ENCODE measurements around the gene HDAC11. TPM values are rescaled to one million over a fixed set of nuclear protein-coding genes. Genes with fewer than 3 reads are reported as not detected.
"Not testable (repeated sequence)": the region's sequence is repeated elsewhere in the genome, so short reads cannot be mapped to it uniquely, and the experiment has no call there.

The HDAC11 gene
- total RNA-seq, 6 donors from 2014 or later: 11.5 to 28.1 (median 18.0) TPM

DNA sequence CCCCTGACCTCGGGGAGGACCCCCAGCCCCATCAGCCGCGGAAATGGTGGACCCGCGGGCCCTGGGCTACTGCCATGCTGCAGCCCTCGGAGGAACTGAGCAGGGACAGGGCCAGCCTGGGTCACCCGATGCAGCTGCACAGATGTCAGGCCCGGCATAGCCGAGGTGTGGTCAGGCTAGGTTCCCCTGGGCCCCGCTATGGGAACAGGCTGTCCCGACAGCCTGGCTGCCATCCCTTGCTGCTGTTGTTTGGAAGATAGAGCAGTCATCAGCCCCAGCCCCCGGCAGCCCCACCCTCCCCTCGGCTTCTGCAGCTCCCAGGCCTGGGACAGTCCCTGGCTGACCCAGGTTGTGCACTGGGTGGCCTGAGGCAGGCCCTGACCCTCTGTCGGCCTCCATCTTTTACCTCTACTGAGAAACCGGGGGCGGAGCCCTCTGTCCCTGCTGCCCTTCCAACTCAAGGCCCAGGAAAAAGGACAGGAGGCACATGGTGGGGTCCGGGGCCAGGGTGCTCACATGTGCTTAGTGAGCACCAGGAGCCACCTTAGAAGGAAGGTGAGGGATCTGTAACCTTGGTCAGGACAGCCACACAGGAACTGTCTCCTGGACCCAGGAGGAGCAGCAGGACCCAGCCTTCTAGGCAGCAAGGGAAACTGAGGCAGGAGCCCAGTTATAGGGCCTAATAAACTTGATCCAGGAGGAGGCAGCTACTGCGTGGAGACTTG lies 37.3 kb downstream of the HDAC11 start:
- ATAC-seq (ENCODE audit: low FRiP score in 2 of 2) (peak in 1 of 2 donors; percentile 65), DNase-seq (peak in 1 of 2 donors; percentile 69)
- no peaks in the 10 kb centered on the region for H3K36me3 ChIP-seq
- H3K9me3 ChIP-seq: no peaks in the 10 kb centered on the region
- no peaks in the 10 kb centered on the region for H3K4me1 ChIP-seq
- H3K4me3 ChIP-seq: no peak overlapping the region
- no peaks in the 10 kb centered on the region for H3K27me3 ChIP-seq
- no peak overlapping the region for H3K27ac ChIP-seq
- TF ChIP-seq POLR2AphosphoS5 (IDR thresholded peaks at IDR 0.05) (peak in 1 of 2 donors; percentile 27), POLR2A (IDR thresholded peaks at IDR 0.05) (no peak)
- 64 to 74% methylated on average over 9 to 18 of the region's 18 CpGs for WGBS, 2 donors

DNA sequence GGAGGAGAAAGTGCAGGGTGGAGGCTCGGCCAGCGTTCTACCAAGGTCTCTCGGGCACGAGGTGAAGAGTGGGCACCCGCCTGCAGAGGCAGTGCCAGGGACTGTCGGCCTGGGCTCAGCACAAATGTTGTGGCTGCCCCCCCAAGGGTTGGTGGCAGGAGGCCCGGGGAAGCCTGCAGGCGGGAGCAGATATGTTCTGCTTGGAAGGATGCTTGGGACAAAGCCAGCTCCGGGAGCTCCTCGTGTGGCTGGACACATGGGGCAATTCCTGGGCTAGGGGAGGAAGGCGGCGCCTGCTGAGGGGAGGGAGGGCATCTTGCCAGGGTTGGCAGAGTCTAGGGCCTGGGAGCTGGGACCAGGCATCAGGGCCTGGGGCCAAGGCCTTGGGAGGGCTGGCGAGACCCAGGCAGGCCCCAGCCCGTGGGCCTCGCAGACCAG lies 38.4 kb downstream of the HDAC11 start:
- DNase-seq: peak in 1 of 2 donors; percentile 79

DNA sequence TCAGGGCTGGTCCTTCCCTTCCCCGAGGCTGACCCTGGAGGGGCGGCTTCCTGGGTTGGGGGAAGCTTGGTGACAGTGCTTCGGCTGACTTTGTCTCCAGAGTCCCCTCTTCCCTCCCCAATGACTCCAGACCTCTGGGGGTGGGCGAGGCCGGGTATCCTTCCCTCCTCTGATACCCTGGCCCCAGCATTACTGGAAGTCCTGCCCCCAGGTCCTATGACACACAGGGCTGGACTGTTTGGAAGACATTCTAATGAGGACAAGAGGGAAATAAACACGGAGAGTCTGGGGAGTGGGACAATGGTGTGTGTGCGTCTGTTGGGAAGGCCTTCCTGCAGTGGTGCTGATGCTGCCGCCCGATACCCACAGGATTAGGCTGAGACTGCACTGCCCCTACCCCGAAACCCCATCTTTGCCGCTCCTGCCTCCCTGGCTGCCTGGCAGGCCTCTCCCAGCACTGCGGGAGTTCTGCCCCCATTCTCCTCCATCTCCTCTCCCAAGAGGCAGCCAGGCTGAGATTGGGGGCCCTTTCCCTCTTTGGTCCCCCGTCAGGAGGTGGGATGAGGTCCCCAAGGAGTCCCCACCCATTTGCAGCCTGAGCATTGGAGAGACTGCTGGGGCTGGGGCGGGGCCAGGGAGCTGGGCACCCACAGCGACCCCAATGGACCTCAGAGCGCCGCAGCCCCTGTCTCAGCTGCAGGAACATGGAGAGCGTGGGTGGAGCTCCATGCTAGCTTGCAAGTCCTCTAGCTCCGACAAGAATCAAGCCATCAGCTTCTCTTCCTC lies 39.1 kb downstream of the HDAC11 start:
- ATAC-seq (ENCODE audit: low FRiP score in 2 of 2) (no peak), DNase-seq (peak in 1 of 2 donors; percentile 53)
- no peaks in the 10 kb centered on the region for H3K27me3 ChIP-seq
- H3K9me3 ChIP-seq: no peaks in the 10 kb centered on the region
- H3K4me3 ChIP-seq: no peak overlapping the region
- H3K27ac ChIP-seq: no peak overlapping the region
- WGBS, 2 donors: 84 to 91% methylated on average over 9 to 19 of the region's 19 CpGs
- TF ChIP-seq POLR2A (IDR thresholded peaks at IDR 0.05) (no peak), EP300 (IDR thresholded peaks at IDR 0.05) (no peak), POLR2AphosphoS5 (IDR thresholded peaks at IDR 0.05) (no peak)
- TF ChIP-seq, protein P1, sequence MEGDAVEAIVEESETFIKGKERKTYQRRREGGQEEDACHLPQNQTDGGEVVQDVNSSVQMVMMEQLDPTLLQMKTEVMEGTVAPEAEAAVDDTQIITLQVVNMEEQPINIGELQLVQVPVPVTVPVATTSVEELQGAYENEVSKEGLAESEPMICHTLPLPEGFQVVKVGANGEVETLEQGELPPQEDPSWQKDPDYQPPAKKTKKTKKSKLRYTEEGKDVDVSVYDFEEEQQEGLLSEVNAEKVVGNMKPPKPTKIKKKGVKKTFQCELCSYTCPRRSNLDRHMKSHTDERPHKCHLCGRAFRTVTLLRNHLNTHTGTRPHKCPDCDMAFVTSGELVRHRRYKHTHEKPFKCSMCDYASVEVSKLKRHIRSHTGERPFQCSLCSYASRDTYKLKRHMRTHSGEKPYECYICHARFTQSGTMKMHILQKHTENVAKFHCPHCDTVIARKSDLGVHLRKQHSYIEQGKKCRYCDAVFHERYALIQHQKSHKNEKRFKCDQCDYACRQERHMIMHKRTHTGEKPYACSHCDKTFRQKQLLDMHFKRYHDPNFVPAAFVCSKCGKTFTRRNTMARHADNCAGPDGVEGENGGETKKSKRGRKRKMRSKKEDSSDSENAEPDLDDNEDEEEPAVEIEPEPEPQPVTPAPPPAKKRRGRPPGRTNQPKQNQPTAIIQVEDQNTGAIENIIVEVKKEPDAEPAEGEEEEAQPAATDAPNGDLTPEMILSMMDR (IDR thresholded peaks at IDR 0.05): no peak
- H3K4me1 ChIP-seq: no peaks in the 10 kb centered on the region
- H3K36me3 ChIP-seq: no peaks in the 10 kb centered on the region

More for the DNA sequence above, 38.4 kb downstream of the HDAC11 start:
- Histone ChIP-seq H3K27ac (no peak overlapping the region), H3K4me1 (no peaks in the 10 kb centered on the region), H3K9me3 (no peaks in the 10 kb centered on the region), H3K36me3 (no peaks in the 10 kb centered on the region), H3K4me3 (no peak overlapping the region), H3K27me3 (no peaks in the 10 kb centered on the region)
- ATAC-seq (ENCODE audit: low FRiP score in 2 of 2): no peak
- 85 to 87% methylated on average over 7 to 15 of the region's 15 CpGs for WGBS, 2 donors
- TF ChIP-seq, protein P1 (IDR thresholded peaks at IDR 0.05): no peak
- TF ChIP-seq EP300 (IDR thresholded peaks at IDR 0.05) (no peak), POLR2A (IDR thresholded peaks at IDR 0.05) (no peak), POLR2AphosphoS5 (IDR thresholded peaks at IDR 0.05) (no peak)

DNA sequence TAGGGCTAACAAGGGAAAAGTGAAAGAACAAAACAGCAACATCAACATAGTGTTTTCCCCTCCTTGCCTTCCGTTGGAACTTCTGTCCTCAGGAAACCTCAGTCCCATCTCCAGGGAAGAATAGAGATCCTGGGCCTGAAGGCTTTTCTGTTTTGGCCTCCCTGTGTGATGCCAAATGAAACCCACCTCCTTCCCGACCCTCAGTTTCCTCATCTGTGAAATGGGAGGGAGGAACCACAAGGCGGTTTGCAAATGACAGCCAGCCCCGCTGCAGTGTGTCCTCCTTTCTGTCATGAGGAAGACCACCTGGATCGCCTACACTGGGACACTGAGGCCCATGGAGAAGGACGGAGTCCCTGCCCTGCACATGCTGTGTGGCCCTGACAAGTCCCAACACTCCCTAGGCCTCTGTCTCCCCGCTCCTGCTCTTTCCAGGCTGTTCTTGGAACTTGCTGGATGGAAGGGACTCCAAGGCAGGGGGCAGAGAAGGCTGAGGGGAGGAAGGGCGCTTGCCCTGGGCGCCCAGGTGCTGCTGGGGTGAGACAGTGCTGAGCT lies 40.3 kb downstream of the HDAC11 start:
- Histone ChIP-seq H3K4me1 (no peaks in the 10 kb centered on the region), H3K27ac (no peak overlapping the region), H3K9me3 (no peaks in the 10 kb centered on the region), H3K4me3 (no peak overlapping the region), H3K36me3 (no peaks in the 10 kb centered on the region), H3K27me3 (no peaks in the 10 kb centered on the region)
- ATAC-seq (ENCODE audit: low FRiP score in 2 of 2) (no peak), DNase-seq (no peak)
- 94 to 98% methylated on average over 7 to 9 of the region's 9 CpGs for WGBS, 2 donors
- TF ChIP-seq, protein P1 (IDR thresholded peaks at IDR 0.05): no peak
- TF ChIP-seq POLR2A (IDR thresholded peaks at IDR 0.05) (no peak), POLR2AphosphoS5 (IDR thresholded peaks at IDR 0.05) (no peak), EP300 (IDR thresholded peaks at IDR 0.05) (no peak)

DNA sequence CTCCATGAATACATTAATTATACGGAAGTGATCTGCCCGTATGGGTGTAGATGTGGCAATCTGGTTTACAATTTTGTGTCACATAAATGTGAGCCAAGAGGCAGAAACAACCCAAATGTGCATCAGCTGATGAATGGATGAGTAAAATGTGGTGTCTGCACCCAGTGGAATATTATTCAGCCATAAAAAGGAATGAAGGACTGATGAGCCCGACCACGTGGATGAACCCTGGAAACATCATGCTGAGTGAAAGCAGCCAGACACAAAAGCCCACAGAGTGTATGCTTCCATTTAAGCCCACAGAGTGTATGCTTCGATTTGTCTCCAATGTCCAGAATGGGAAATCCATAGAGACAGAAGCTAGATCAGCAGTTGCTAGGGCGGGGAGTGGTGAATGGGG lies 41.2 kb downstream of the HDAC11 start:
- TF ChIP-seq POLR2A (IDR thresholded peaks at IDR 0.05) (no peak), EP300 (IDR thresholded peaks at IDR 0.05) (no peak), POLR2AphosphoS5 (IDR thresholded peaks at IDR 0.05) (no peak)
- TF ChIP-seq, protein P1 (IDR thresholded peaks at IDR 0.05): no peak
- H3K27me3 ChIP-seq: no peaks in the 10 kb centered on the region
- H3K9me3 ChIP-seq: no peaks in the 10 kb centered on the region
- no peaks in the 10 kb centered on the region for H3K36me3 ChIP-seq
- ATAC-seq (ENCODE audit: low FRiP score in 2 of 2) (no peak), DNase-seq (no peak)
- no peak overlapping the region for H3K27ac ChIP-seq
- 60 to 66% methylated on average over 6 of the region's 6 CpGs for WGBS, 2 donors
- H3K4me3 ChIP-seq: no peak overlapping the region
- no peaks in the 10 kb centered on the region for H3K4me1 ChIP-seq

DNA sequence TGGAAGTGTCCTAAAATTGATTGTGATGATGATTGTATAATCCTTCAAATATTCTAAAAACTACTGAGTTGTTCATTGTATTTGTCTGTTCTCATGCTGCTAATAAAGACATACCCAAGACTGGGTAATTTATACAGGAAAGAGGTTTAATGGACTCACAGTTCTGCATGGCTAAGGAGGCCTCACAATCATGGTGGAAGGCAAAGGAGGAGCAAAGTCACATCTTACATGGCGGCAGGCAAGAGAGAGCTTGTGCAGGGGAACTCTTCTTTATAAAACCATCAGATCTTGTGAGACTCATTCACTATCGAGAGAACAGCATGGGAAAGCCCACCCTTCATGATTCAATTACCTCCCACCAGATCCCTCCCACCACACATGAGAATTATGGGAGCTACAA lies 41.6 kb downstream of the HDAC11 start:
- WGBS, 2 donors: 94 to 96% methylated on average over 2 of the region's 2 CpGs
- ATAC-seq (ENCODE audit: low FRiP score in 2 of 2); H3K4me1 ChIP-seq; DNase-seq; H3K4me3 ChIP-seq; H3K27ac ChIP-seq; H3K9me3 ChIP-seq; H3K36me3 ChIP-seq; H3K27me3 ChIP-seq: not testable (repeated sequence)

Measured in upper lobe of left lung (tissue), 6 donors.